Esophagus muscularis mucosa (tissue), 4 donors: ENCODE results near the gene CCDC92. TPM values are rescaled to one million over a fixed set of nuclear protein-coding genes. Genes with fewer than 3 reads are reported as not detected.

Experiments
- DNase-seq: peaks from one replicate; pipeline ENCODE4 v3.0.0-alpha.2; 2017; ENCODE audit errors: extremely low spot score
- H3K27ac ChIP-seq, 4 donors: fragments of 200-600 bp; sonication (generic); replicated peaks in 1 of 4; 1 replicate in 3 of 4; 2 replicates in 1 of 4; pipeline ENCODE4 v1.5.1; 2016 to 2019; ENCODE audit warnings: mild to moderate bottlenecking in 1 of 4
- H3K27me3 ChIP-seq, 4 donors: fragments of 200-600 bp; sonication (generic); one replicate each; pipeline versions ENCODE4 v1.5.1 to v1.6.0; 2016 to 2019
- H3K36me3 ChIP-seq, 4 donors: fragments of 200-600 bp; sonication (generic); one replicate each; pipeline ENCODE4 v1.5.1; 2016 to 2019
- H3K4me1 ChIP-seq, 4 donors: fragments of 200-600 bp; sonication (generic); one replicate each; pipeline ENCODE4 v1.5.1; 2016 to 2019
- H3K4me3 ChIP-seq, 4 donors: fragments of 200-600 bp; sonication (generic); 1 replicate in 2 of 4; 2 replicates in 2 of 4; pipeline ENCODE4 v1.5.1; 2016 to 2019; ENCODE audit warnings: mild to moderate bottlenecking in 4 of 4, moderate library complexity in 1 of 4
- H3K9me3 ChIP-seq, 4 donors: fragments of 200-600 bp; sonication (generic); 1 replicate in 3 of 4; 2 replicates in 1 of 4; pipeline ENCODE4 v1.5.1; 2016 to 2019
- CTCF ChIP-seq, 3 experiments: fragments of 200-600 bp in 2 of 3; fragments of 450-650 bp in 1 of 3; sonication (generic) in 2 of 3; IDR thresholded peaks; one replicate each; pipeline ENCODE4 v1.5.1; 2017 to 2019; ENCODE audit warnings: antibody characterized with exemption in 3 of 3, mild to moderate bottlenecking in 2 of 3, moderate library complexity in 1 of 3
- EP300 ChIP-seq: sonication (generic); formaldehyde crosslinking; IDR thresholded peaks from one replicate; pipeline ENCODE4 v1.6.1; 2017; ENCODE audit warnings: antibody characterized with exemption
- POLR2A ChIP-seq: fragments of 450-650 bp; IDR thresholded peaks from one replicate; pipeline ENCODE4 v1.6.1; 2017; ENCODE audit warnings: antibody characterized with exemption, moderate library complexity, mild to moderate bottlenecking, low read depth
- POLR2AphosphoS5 ChIP-seq, 2 donors: sonication (generic); formaldehyde crosslinking; IDR thresholded peaks; one replicate each; pipeline ENCODE4 v1.6.1; 2017; ENCODE audit warnings: antibody characterized with exemption in 2 of 2
- WGBS: methylation state at CpG from one replicate; pipeline ENCODE4 v1.1.5; 2018; 5-methylcytosine and 5-hydroxymethylcytosine counted together
- intact Hi-C: fragments of 100-400 bp; cut with DNase I; formaldehyde crosslinking; loops from one replicate; pipeline ENCODE4 v1.15.1; 2023
- total RNA-seq, 4 donors: library from RNA; depleted of rRNA; stranded (reverse); fragments of >200 nt; gene quantifications; one replicate each; pipeline versions ENCODE4 v1.1.0 to v1.2.1, GENCODE V29; 2016

Gene CCDC92
- total RNA-seq, 4 donors from 2014 or later = 42.2 to 66.3 (median 54.1) TPM

GRCh38 chr12:123956249-123956648 lies 16.4 kb downstream of the CCDC92 start:
- no peaks in the 10 kb centered on the region for H3K9me3 ChIP-seq
- peaks cover 0 to 6% (median 0%) of the 10 kb centered on the region in 4 donors for H3K36me3 ChIP-seq
- H3K4me1 ChIP-seq = peaks cover 10 to 17% (median 14%) of the 10 kb centered on the region in 4 donors
- H3K27ac ChIP-seq = no peak overlapping the region
- no peak overlapping the region for H3K4me3 ChIP-seq
- TF ChIP-seq EP300 (no peak), POLR2AphosphoS5 (IDR thresholded peaks at IDR 0.05) (no peak), POLR2A (no peak)
- intact Hi-C loops = no loop called here
- no peaks in the 10 kb centered on the region for H3K27me3 ChIP-seq
- DNase-seq = no peak
- WGBS = 85% methylated on average over 9 of the region's 9 CpGs

GRCh38 chr12:123954647-123955350 lies 17.8 kb downstream of the CCDC92 start:
- DNase-seq = no peak
- Histone ChIP-seq H3K9me3 (no peaks in the 10 kb centered on the region), H3K4me3 (no peak overlapping the region), H3K36me3 (peaks cover 0 to 6% (median 0%) of the 10 kb centered on the region in 4 donors), H3K27me3 (no peaks in the 10 kb centered on the region), H3K4me1 (peaks cover 20 to 29% (median 25%) of the 10 kb centered on the region in 4 donors), H3K27ac (no peak overlapping the region)
- intact Hi-C loops = no loop called here
- no peak for TF ChIP-seq POLR2A
- TF ChIP-seq CTCF (IDR thresholded peaks at IDR 0.05) = no peak
- TF ChIP-seq POLR2AphosphoS5 (IDR thresholded peaks at IDR 0.05) = no peak
- TF ChIP-seq EP300 = no peak
- WGBS = 93% methylated on average over 10 of the region's 10 CpGs

GRCh38 chr12:123952037-123952436 lies 20.6 kb downstream of the CCDC92 start:
- intact Hi-C loops = no loop called here
- 36% methylated on average over 2 of the region's 2 CpGs for WGBS
- no peak for TF ChIP-seq POLR2A
- no peak for TF ChIP-seq CTCF (IDR thresholded peaks at IDR 0.05)
- no peak for TF ChIP-seq EP300
- TF ChIP-seq POLR2AphosphoS5 (IDR thresholded peaks at IDR 0.05) = no peak
- Histone ChIP-seq H3K27ac (no peak overlapping the region), H3K27me3 (no peaks in the 10 kb centered on the region), H3K4me1 (peaks cover 23 to 46% (median 42%) of the 10 kb centered on the region in 4 donors), H3K4me3 (no peak overlapping the region), H3K36me3 (peaks cover 0 to 6% (median 0%) of the 10 kb centered on the region in 4 donors), H3K9me3 (no peaks in the 10 kb centered on the region)
- no peak for DNase-seq

GRCh38 chr12:123951467-123951866 lies 21.2 kb downstream of the CCDC92 start:
- Histone ChIP-seq H3K36me3 (peaks cover 0 to 6% (median 0%) of the 10 kb centered on the region in 4 donors), H3K4me3 (no peak overlapping the region), H3K27me3 (no peaks in the 10 kb centered on the region), H3K9me3 (no peaks in the 10 kb centered on the region), H3K27ac (no peak overlapping the region), H3K4me1 (peaks cover 28 to 52% (median 48%) of the 10 kb centered on the region in 4 donors)
- intact Hi-C loops = no loop called here
- TF ChIP-seq POLR2AphosphoS5 (IDR thresholded peaks at IDR 0.05) = no peak
- no peak for TF ChIP-seq POLR2A
- no peak for TF ChIP-seq EP300
- no peak for TF ChIP-seq CTCF (IDR thresholded peaks at IDR 0.05)
- DNase-seq = no peak
- WGBS = 82% methylated on average over 4 of the region's 4 CpGs

- Histone ChIP-seq H3K9me3 (no peaks in the 10 kb centered on the region), H3K4me3 (no peak overlapping the region), H3K27ac (no peak overlapping the region), H3K36me3 (peaks cover 0 to 8% (median under 1%) of the 10 kb centered on the region in 4 donors), H3K27me3 (no peaks in the 10 kb centered on the region), H3K4me1 (peaks cover 31 to 59% (median 53%) of the 10 kb centered on the region in 4 donors)
- DNase-seq = no peak
- WGBS = 92% methylated on average over 13 of the region's 15 CpGs
- no peak for TF ChIP-seq POLR2A
- TF ChIP-seq EP300 = no peak
- no peak for TF ChIP-seq CTCF (IDR thresholded peaks at IDR 0.05)
- TF ChIP-seq POLR2AphosphoS5 (IDR thresholded peaks at IDR 0.05) = no peak
- intact Hi-C loops = no loop called here
Observed at GRCh38 chr12:123950476-123951349, 21.9 kb downstream of the CCDC92 start.
